ENCODE results near the gene FAM72A.
"Not testable (repeated sequence)": the region's sequence is repeated elsewhere in the genome, so short reads cannot be mapped to it uniquely, and the experiment has no call there.

FAM72A gene

GRCh38 chr1:206202789-206203363 lies at the start of gene FAM72A:
Gene FAM72A, minus strand, starts transcription at chr1:206202839. Its CDS starts 814 bp downstream, at chr1:206202025.
- DNase-seq: peak; percentile 100

- not testable (repeated sequence) for DNase-seq
Observed at GRCh38 chr1:206250953-206251681, 48.5 kb upstream of the FAM72A start.

- DNase-seq: not testable (repeated sequence)
Observed at GRCh38 chr1:206246129-206246886, 43.7 kb upstream of the FAM72A start.

GRCh38 chr1:206245479-206245878 lies 42.8 kb upstream of the FAM72A start:
- not testable (repeated sequence) for DNase-seq

GRCh38 chr1:206243335-206243734 lies 40.7 kb upstream of the FAM72A start:
- DNase-seq: not testable (repeated sequence)

GRCh38 chr1:206240288-206240687 lies 37.6 kb upstream of the FAM72A start:
- DNase-seq: not testable (repeated sequence)

- DNase-seq: not testable (repeated sequence)
Observed at GRCh38 chr1:206235190-206235589, 32.6 kb upstream of the FAM72A start.

GRCh38 chr1:206234189-206234916 lies 31.7 kb upstream of the FAM72A start:
- not testable (repeated sequence) for DNase-seq

GRCh38 chr1:206232970-206233645 lies 30.5 kb upstream of the FAM72A start:
- DNase-seq: not testable (repeated sequence)

- not testable (repeated sequence) for DNase-seq
Observed at GRCh38 chr1:206231989-206232388, 29.4 kb upstream of the FAM72A start.

- not testable (repeated sequence) for DNase-seq
Observed at GRCh38 chr1:206229286-206229685, 26.6 kb upstream of the FAM72A start.

- DNase-seq: not testable (repeated sequence)
Observed at GRCh38 chr1:206226886-206227285, 24.2 kb upstream of the FAM72A start.

- not testable (repeated sequence) for DNase-seq
Observed at GRCh38 chr1:206225386-206225785, 22.7 kb upstream of the FAM72A start.

- DNase-seq: not testable (repeated sequence)
Observed at GRCh38 chr1:206224190-206224776, 21.6 kb upstream of the FAM72A start.

GRCh38 chr1:206221585-206221984 lies 18.9 kb upstream of the FAM72A start:
- not testable (repeated sequence) for DNase-seq

GRCh38 chr1:206220332-206221000 lies 17.8 kb upstream of the FAM72A start:
- not testable (repeated sequence) for DNase-seq

GRCh38 chr1:206219514-206220331 lies 17.1 kb upstream of the FAM72A start:
- not testable (repeated sequence) for DNase-seq

- not testable (repeated sequence) for DNase-seq
Observed at GRCh38 chr1:206218765-206219164, 16.1 kb upstream of the FAM72A start.

- not testable (repeated sequence) for DNase-seq
Observed at GRCh38 chr1:206218285-206218684, 15.6 kb upstream of the FAM72A start.
